Mesenchymal stem cell (in vitro differentiated cells and primary cell): ENCODE results near the gene FCRLB.

Source experiments
- DNase-seq: peaks from one replicate; pipeline ENCODE4 v3.0.0-alpha.2; 2013
- H2AFZ ChIP-seq: one replicate; pipeline ENCODE4 v1.6.1; 2013; ENCODE audit warnings: low read depth, mild to moderate bottlenecking, control low read depth, inconsistent platforms, low read length, moderate library complexity
- H2AK5ac ChIP-seq: 2 replicates; pipeline ENCODE4 v1.6.1; 2013; ENCODE audit warnings: low read length, moderate library complexity, mild to moderate bottlenecking, inconsistent platforms; ENCODE audit not compliant: severe bottlenecking
- H2BK120ac ChIP-seq: one replicate; pipeline ENCODE4 v1.6.1; 2013; ENCODE audit warnings: low read depth, mild to moderate bottlenecking, inconsistent platforms, low read length, moderate library complexity
- H2BK12ac ChIP-seq, 2 experiments: one replicate each; pipeline ENCODE4 v1.6.1; 2013; ENCODE audit warnings: inconsistent platforms in 2 of 2, low read length in 2 of 2, mild to moderate bottlenecking in 2 of 2, moderate library complexity in 2 of 2, control low read depth in 1 of 2
- H2BK15ac ChIP-seq: one replicate; pipeline ENCODE4 v1.6.1; 2013; ENCODE audit warnings: mild to moderate bottlenecking, low read depth, inconsistent platforms; ENCODE audit not compliant: poor library complexity, severe bottlenecking
- H2BK5ac ChIP-seq: 2 replicates; pipeline ENCODE4 v1.6.1; 2013; ENCODE audit warnings: low read depth, mild to moderate bottlenecking, low read length, control low read depth, inconsistent platforms; ENCODE audit not compliant: poor library complexity, severe bottlenecking
- H3K14ac ChIP-seq, 2 experiments: one replicate each; pipeline ENCODE4 v1.6.1; 2013; ENCODE audit warnings: inconsistent platforms in 2 of 2, low read length in 2 of 2, control low read depth in 1 of 2, mild to moderate bottlenecking in 1 of 2, moderate library complexity in 1 of 2
- H3K18ac ChIP-seq, 2 experiments: one replicate each; pipeline ENCODE4 v1.6.1; 2013; ENCODE audit warnings: inconsistent platforms in 2 of 2, low read length in 2 of 2, control low read depth in 1 of 2, low read depth in 1 of 2, mild to moderate bottlenecking in 1 of 2
- H3K23ac ChIP-seq, 2 experiments: one replicate each; pipeline ENCODE4 v1.6.1; 2013; ENCODE audit warnings: inconsistent platforms in 2 of 2, low read length in 2 of 2, mild to moderate bottlenecking in 2 of 2, moderate library complexity in 2 of 2, control low read depth in 1 of 2
- H3K27ac ChIP-seq: 2 replicates; pipeline ENCODE4 v1.5.1; 2013; ENCODE audit warnings: mild to moderate bottlenecking, moderate library complexity, low read length, control low read depth, inconsistent platforms; ENCODE audit not compliant: poor library complexity, severe bottlenecking
- H3K27me3 ChIP-seq, 2 experiments: 2 replicates each; pipeline versions ENCODE4 v1.6.1 to v1.7.0; 2013; ENCODE audit warnings: low read length in 2 of 2, mild to moderate bottlenecking in 2 of 2, moderate library complexity in 2 of 2, control low read depth in 1 of 2, inconsistent platforms in 1 of 2; ENCODE audit not compliant: control insufficient read depth in 1 of 2, insufficient read depth in 1 of 2
- H3K36me3 ChIP-seq, 2 experiments: 2 replicates each; pipeline versions ENCODE4 v1.6.1 to v1.7.0; 2013; ENCODE audit warnings: low read length in 2 of 2, control low read depth in 1 of 2, inconsistent platforms in 1 of 2, low read depth in 1 of 2, mild to moderate bottlenecking in 1 of 2; ENCODE audit not compliant: insufficient read depth in 2 of 2, control insufficient read depth in 1 of 2
- H3K4ac ChIP-seq, 2 experiments: one replicate each; pipeline ENCODE4 v1.6.1; 2013; ENCODE audit warnings: inconsistent platforms in 2 of 2, low read length in 2 of 2, mild to moderate bottlenecking in 2 of 2, moderate library complexity in 2 of 2, control low read depth in 1 of 2, low read depth in 1 of 2
- H3K4me1 ChIP-seq: 2 replicates; pipeline ENCODE4 v1.6.1; 2013; ENCODE audit warnings: low read depth, low read length, control low read depth; ENCODE audit not compliant: control insufficient read depth, insufficient read depth
- H3K4me2 ChIP-seq: 2 replicates; pipeline ENCODE4 v1.6.1; 2013; ENCODE audit warnings: low read length, mild to moderate bottlenecking, inconsistent platforms; ENCODE audit not compliant: poor library complexity, severe bottlenecking
- H3K4me3 ChIP-seq, 2 experiments: 2 replicates each; pipeline versions ENCODE4 v1.5.1 to v1.7.0; 2013; ENCODE audit warnings: low read length in 2 of 2, mild to moderate bottlenecking in 2 of 2, control low read depth in 1 of 2, low read depth in 1 of 2; ENCODE audit not compliant: insufficient read depth in 1 of 2
- H3K79me1 ChIP-seq: replicated peaks from 2 replicates; pipeline ENCODE4 v1.6.1; 2013; ENCODE audit warnings: mild to moderate bottlenecking, control low read depth, low read length, inconsistent platforms; ENCODE audit not compliant: poor library complexity, severe bottlenecking
- H3K9ac ChIP-seq: 2 replicates; pipeline ENCODE4 v1.7.0; 2013; ENCODE audit warnings: mild to moderate bottlenecking, low read length, moderate library complexity
- H3K9me3 ChIP-seq: 2 replicates; pipeline ENCODE4 v1.7.0; 2013; ENCODE audit warnings: mild to moderate bottlenecking, low read length; ENCODE audit not compliant: control insufficient read depth
- H4K8ac ChIP-seq: one replicate; pipeline ENCODE4 v1.6.1; 2013; ENCODE audit warnings: inconsistent platforms, mild to moderate bottlenecking, low read length, moderate library complexity
- H4K91ac ChIP-seq: one replicate; pipeline ENCODE4 v1.6.1; 2013; ENCODE audit warnings: mild to moderate bottlenecking, low read length, inconsistent platforms
- WGBS: methylation state at CpG from one replicate; pipeline ENCODE4 v1.1.7; 2013; ENCODE audit warnings: mixed read lengths; 5-methylcytosine and 5-hydroxymethylcytosine counted together

The FCRLB gene

GRCh38 chr1:161676441-161676840 lies 44.9 kb upstream of the FCRLB start:
- Histone ChIP-seq H3K14ac (no peak overlapping the region), H2BK15ac (no peak overlapping the region), H3K9ac (no peak overlapping the region), H3K4me3 (no peak overlapping the region), H3K36me3 (no peaks in the 10 kb centered on the region), H3K18ac (no peak overlapping the region), H3K27me3 (peaks cover 0 to 18% of the 10 kb centered on the region in 2 experiments), H2AK5ac (no peak overlapping the region), H3K79me1 (no peaks in the 10 kb centered on the region), H3K27ac (no peak overlapping the region), H3K4me2 (no peak overlapping the region), H2AFZ (no peak overlapping the region), H4K8ac (no peak overlapping the region), H2BK5ac (no peak overlapping the region), H3K9me3 (no peaks in the 10 kb centered on the region), H3K4ac (no peak overlapping the region), H4K91ac (no peak overlapping the region), H3K4me1 (no peaks in the 10 kb centered on the region), H2BK120ac (no peak overlapping the region), H2BK12ac (no peak overlapping the region), H3K23ac (no peak overlapping the region)
- WGBS = 82% methylated on average over 2 of the region's 2 CpGs
- DNase-seq = no peak

GRCh38 chr1:161676958-161677689 lies 44.2 kb upstream of the FCRLB start:
- peak overlapping the region in 1 of 2 experiments; percentile 7 for H3K14ac ChIP-seq

GRCh38 chr1:161678500-161678899 lies 42.8 kb upstream of the FCRLB start:
- Histone ChIP-seq H2BK15ac (no peak overlapping the region), H2BK120ac (no peak overlapping the region), H3K4ac (no peak overlapping the region), H3K23ac (no peak overlapping the region), H3K9me3 (no peaks in the 10 kb centered on the region), H2AK5ac (no peak overlapping the region), H4K8ac (no peak overlapping the region), H3K14ac (no peak overlapping the region), H3K4me1 (no peaks in the 10 kb centered on the region), H3K9ac (no peak overlapping the region), H3K4me2 (no peak overlapping the region), H2BK12ac (no peak overlapping the region), H3K79me1 (no peaks in the 10 kb centered on the region), H3K36me3 (no peaks in the 10 kb centered on the region), H3K27me3 (peaks cover 0 to 18% of the 10 kb centered on the region in 2 experiments), H3K27ac (no peak overlapping the region), H3K18ac (no peak overlapping the region), H2BK5ac (no peak overlapping the region), H4K91ac (no peak overlapping the region), H2AFZ (no peak overlapping the region), H3K4me3 (no peak overlapping the region)
- DNase-seq = no peak
- 95% methylated on average over 1 of the region's 3 CpGs for WGBS

More at GRCh38 chr1:161676958-161677689, 44.2 kb upstream of the FCRLB start:
- H3K36me3 ChIP-seq = no peaks in the 10 kb centered on the region
- H2BK120ac ChIP-seq = no peak overlapping the region
- no peak overlapping the region for H3K18ac ChIP-seq
- no peak overlapping the region for H3K23ac ChIP-seq
- H3K27me3 ChIP-seq = peaks cover 0 to 18% of the 10 kb centered on the region in 2 experiments
- H3K4me3 ChIP-seq = no peak overlapping the region
- no peaks in the 10 kb centered on the region for H3K79me1 ChIP-seq
- H2BK15ac ChIP-seq = no peak overlapping the region
- H2AK5ac ChIP-seq = no peak overlapping the region
- no peak overlapping the region for H3K4ac ChIP-seq
- H4K91ac ChIP-seq = no peak overlapping the region
- no peaks in the 10 kb centered on the region for H3K4me1 ChIP-seq
- H3K9me3 ChIP-seq = no peaks in the 10 kb centered on the region
- no peak overlapping the region for H3K27ac ChIP-seq
- H2AFZ ChIP-seq = no peak overlapping the region
- no peak overlapping the region for H3K4me2 ChIP-seq
- no peak overlapping the region for H2BK12ac ChIP-seq
- no peak overlapping the region for H3K9ac ChIP-seq
- DNase-seq = no peak
- H2BK5ac ChIP-seq = no peak overlapping the region
- H4K8ac ChIP-seq = no peak overlapping the region
- 93% methylated on average over 5 of the region's 5 CpGs for WGBS

- no peak overlapping the region for H2BK12ac ChIP-seq
- no peak overlapping the region for H2AFZ ChIP-seq
- H3K4me1 ChIP-seq = no peaks in the 10 kb centered on the region
- H3K9me3 ChIP-seq = no peaks in the 10 kb centered on the region
- no peaks in the 10 kb centered on the region for H3K79me1 ChIP-seq
- H2BK120ac ChIP-seq = no peak overlapping the region
- H3K4me2 ChIP-seq = no peak overlapping the region
- H3K4me3 ChIP-seq = no peak overlapping the region
- H3K27me3 ChIP-seq = peaks cover 0 to 21% of the 10 kb centered on the region in 2 experiments
- H3K18ac ChIP-seq = no peak overlapping the region
- no peak overlapping the region for H2BK15ac ChIP-seq
- no peak overlapping the region for H3K9ac ChIP-seq
- no peaks in the 10 kb centered on the region for H3K36me3 ChIP-seq
- no peak overlapping the region for H3K27ac ChIP-seq
- H4K91ac ChIP-seq = no peak overlapping the region
- H3K4ac ChIP-seq = no peak overlapping the region
- H3K23ac ChIP-seq = no peak overlapping the region
- 93% methylated on average over 3 of the region's 3 CpGs for WGBS
- no peak overlapping the region for H2AK5ac ChIP-seq
- H4K8ac ChIP-seq = no peak overlapping the region
- DNase-seq = no peak
- no peak overlapping the region for H3K14ac ChIP-seq
- no peak overlapping the region for H2BK5ac ChIP-seq
These were observed 39.5 kb upstream of the FCRLB start for GRCh38 chr1:161681879-161682278.
